IPS DF 6.9 (cell line): ENCODE measurements around the gene SP3.

Source experiments
- DNase-seq: peaks from one replicate; pipeline ENCODE4 v3.0.0-alpha.2; 2013; ENCODE audit warnings: low read depth, low spot score
- H3K27ac ChIP-seq: one replicate; pipeline ENCODE4 v1.5.1; 2013; ENCODE audit warnings: low read length, control low read depth
- H3K27me3 ChIP-seq: 2 replicates; pipeline ENCODE4 v1.6.1; 2013; ENCODE audit warnings: mild to moderate bottlenecking, low read length; ENCODE audit not compliant: control insufficient read depth, insufficient read depth
- H3K36me3 ChIP-seq: 2 replicates; pipeline ENCODE4 v1.6.1; 2013; ENCODE audit warnings: low read length; ENCODE audit not compliant: control insufficient read depth, insufficient read depth
- H3K4me1 ChIP-seq: 2 replicates; pipeline ENCODE4 v1.6.1; 2013; ENCODE audit warnings: low read length; ENCODE audit not compliant: control insufficient read depth, insufficient read depth
- H3K4me3 ChIP-seq: 2 replicates; pipeline ENCODE4 v1.5.1; 2013; ENCODE audit warnings: mild to moderate bottlenecking, low read length
- H3K9me3 ChIP-seq: 2 replicates; pipeline ENCODE4 v1.6.1; 2013; ENCODE audit warnings: low read length, inconsistent platforms; ENCODE audit not compliant: control insufficient read depth, insufficient read depth
- WGBS: extraction: QIAGEN DNeasy Blood & Tissue Kit; methylation state at CpG from one replicate; pipeline ENCODE4 v1.1.7; 2013; ENCODE audit warnings: mixed read lengths, missing lambda C conversion rate; ENCODE audit not compliant: insufficient read length, insufficient coverage; 5-methylcytosine and 5-hydroxymethylcytosine counted together

The SP3 gene

DNA sequence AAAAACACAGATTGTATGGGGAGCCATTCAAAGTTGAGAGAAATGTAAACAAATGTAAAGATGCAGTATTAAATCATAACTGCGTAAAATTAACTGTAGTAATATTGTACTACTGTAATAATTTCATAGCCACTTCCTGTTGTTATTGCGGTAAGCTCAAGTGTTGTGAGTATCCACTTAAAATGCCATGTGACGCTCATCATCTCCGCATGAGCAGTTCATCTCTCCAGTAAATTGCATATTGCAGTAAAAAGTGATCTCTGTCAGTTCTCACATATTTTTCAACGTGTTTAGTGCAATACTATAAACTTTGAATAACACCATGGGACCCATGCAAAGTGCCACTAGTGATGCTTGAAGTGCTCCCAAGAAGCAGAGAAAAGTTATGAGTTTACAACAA is 41.8 kb upstream of the SP3 start:
- Histone ChIP-seq H3K36me3 (no peaks in the 10 kb centered on the region), H3K4me1 (no peaks in the 10 kb centered on the region), H3K4me3 (no peak overlapping the region), H3K9me3 (no peaks in the 10 kb centered on the region), H3K27ac (no peak overlapping the region), H3K27me3 (no peaks in the 10 kb centered on the region)
- no peak for DNase-seq
- no CpG with 5 or more reads among the region's 5 CpGs for WGBS

DNA sequence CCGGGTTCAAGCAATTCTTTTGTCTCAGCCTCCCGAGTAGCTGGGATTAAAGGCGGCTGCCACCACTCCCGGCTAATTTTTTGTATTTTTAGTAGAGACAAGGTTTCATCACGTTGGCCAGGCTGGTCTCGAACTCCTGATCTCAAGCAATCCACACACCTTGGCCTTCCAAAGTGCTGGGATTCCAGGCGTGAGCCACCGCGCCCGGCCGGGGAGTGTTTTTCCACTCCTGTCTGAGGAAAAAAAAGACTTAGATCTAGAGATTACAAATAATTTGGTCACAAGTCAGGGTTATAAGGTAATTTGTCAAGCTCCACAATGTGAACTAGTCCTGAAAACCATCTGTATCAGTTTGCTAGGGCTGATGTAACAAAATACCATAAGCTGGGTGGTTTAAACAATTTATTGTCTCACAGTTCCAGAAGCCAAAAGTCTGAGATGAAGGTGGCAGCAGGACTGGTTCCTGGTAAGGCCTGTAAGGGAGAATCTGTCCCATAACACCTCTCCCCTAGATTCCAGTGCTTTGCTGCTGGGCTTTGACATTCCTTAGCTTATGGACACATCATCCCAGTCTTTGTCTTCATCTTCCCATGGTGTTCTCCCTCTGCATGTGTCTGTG is 40.7 kb upstream of the SP3 start:
- no peak overlapping the region for H3K4me3 ChIP-seq
- WGBS = no CpG with 5 or more reads among the region's 11 CpGs
- H3K4me1 ChIP-seq = no peaks in the 10 kb centered on the region
- H3K27me3 ChIP-seq = no peaks in the 10 kb centered on the region
- DNase-seq = no peak
- no peaks in the 10 kb centered on the region for H3K36me3 ChIP-seq
- no peaks in the 10 kb centered on the region for H3K9me3 ChIP-seq
- no peak overlapping the region for H3K27ac ChIP-seq

DNA sequence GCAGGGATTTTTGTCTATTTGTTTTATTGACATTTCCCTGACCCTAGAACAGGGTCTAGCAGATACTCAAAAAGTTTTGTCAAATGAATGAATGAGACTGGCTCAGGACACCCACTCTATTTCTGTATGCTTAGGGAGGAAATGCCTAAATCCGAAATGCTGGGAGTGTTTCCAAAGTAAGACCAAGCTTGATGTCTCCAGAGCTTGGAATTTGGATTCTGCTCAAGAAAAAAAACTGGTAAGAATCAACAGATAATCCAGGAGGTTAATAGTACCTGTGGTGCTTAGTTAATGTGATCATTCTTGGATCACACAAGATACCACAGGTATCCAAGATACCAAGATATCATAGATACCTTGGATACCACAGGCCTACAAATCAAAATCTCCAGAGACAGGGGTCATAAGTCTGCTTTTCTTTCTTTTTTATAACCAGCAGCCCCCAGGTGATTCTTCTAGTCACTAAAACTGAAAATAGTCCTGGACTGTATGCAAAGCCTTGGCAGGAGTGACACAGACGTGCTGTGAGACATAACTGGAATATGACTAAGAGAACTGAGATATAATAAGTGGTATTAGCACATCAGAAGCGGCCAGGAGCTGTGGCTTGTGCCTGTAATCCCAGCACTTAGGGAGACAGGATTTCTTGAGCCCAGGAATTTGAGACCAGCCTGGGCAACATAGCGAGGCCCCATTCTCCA is 39.9 kb upstream of the SP3 start:
- no CpG with 5 or more reads among the region's 4 CpGs for WGBS
- Histone ChIP-seq H3K9me3 (no peaks in the 10 kb centered on the region), H3K4me3 (no peak overlapping the region), H3K4me1 (no peaks in the 10 kb centered on the region), H3K36me3 (no peaks in the 10 kb centered on the region), H3K27me3 (no peaks in the 10 kb centered on the region), H3K27ac (no peak overlapping the region)
- no peak for DNase-seq

DNA sequence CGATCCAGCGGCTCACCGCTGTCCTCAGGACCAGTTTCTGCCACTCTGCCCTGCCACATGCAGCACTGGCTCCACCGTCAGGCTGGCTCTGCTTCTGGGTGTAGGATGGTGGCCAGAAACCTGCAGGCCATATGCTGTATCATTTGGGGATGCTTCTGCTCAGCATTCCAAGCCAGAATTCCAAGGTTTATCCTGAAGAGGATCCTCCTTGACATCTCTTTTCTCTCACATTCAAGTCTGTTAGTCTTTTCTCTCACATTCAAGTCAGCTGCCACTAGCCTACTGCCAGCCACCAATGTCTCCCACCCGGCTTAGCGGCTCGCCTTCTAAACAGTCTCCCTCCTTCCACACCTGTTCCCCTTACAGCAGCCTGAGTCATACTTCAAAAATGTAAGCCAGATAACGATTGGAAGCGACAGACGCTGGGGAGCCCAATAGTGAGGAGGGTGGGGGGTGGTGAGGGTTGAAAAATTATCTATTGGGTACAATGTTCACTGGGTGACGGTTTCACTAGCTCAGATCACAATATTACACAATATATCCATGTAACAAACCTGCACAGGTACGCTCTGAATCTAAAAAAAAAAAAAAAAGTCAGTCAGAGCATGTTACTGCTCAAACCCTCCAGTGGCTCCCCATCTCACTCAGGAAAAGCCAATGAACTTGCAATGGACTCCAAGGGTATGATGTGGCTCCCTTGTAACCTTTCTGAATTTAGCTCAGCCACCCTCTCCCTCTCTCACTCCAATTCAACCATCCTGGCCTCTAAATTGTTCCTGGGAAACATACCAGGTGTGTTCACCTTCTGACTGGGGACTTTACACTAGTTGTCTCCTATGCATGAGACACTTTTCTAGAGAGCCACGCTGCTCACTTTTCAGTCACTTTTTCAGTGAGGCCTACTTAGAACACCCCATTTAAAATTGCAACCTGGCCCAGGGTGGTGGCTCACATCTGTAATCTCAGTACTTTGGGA is 38.8 kb upstream of the SP3 start:
- H3K27ac ChIP-seq = no peak overlapping the region
- no peak overlapping the region for H3K4me3 ChIP-seq
- DNase-seq = no peak

DNA sequence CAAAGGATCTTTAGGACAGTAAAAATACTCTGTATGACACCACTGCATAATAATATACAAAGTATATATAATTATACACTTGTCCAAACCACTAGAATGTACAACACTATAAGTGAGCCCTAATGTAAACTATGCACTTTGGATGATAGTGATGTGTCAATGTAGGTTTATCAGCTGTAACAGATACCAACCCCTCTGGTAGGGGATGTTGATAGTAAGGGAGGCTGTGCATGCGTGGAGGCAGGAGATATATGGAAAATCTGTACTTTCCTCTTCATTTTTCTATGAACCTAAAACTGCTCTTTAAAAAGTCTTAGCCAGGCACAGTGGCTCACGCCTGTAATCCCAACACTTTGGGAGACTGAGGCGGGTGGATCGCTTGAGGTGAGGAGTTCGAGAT is 37.5 kb upstream of the SP3 start:
- no peaks in the 10 kb centered on the region for H3K9me3 ChIP-seq
- H3K27ac ChIP-seq = no peak overlapping the region
- no peaks in the 10 kb centered on the region for H3K4me1 ChIP-seq
- no CpG with 5 or more reads among the region's 5 CpGs for WGBS
- H3K27me3 ChIP-seq = no peaks in the 10 kb centered on the region
- no peak overlapping the region for H3K4me3 ChIP-seq
- H3K36me3 ChIP-seq = no peaks in the 10 kb centered on the region
- no peak for DNase-seq

More for the DNA sequence above, 38.8 kb upstream of the SP3 start:
- WGBS = no CpG with 5 or more reads among the region's 13 CpGs
- H3K27me3 ChIP-seq = no peaks in the 10 kb centered on the region
- no peaks in the 10 kb centered on the region for H3K4me1 ChIP-seq
- H3K9me3 ChIP-seq = no peaks in the 10 kb centered on the region
- H3K36me3 ChIP-seq = no peaks in the 10 kb centered on the region

DNA sequence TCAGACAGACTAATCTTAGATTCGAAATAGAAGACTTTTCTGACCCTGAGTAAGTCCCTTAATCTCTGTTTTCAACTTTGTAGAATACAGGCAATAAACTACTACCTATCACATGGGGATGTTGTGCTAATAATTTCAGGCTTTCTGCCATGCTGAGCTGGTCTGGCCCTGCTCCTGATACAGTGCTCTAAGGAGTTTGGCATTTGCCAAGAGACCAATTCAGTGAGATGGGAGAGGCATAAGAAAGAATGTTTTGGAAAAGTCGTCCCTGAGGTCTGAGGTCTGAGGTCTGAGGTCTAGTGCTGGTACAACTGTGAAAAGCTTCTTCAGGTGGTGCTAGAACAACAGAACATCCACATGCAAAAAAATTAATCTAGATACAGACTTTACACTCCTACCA is 35.9 kb upstream of the SP3 start:
- Histone ChIP-seq H3K9me3 (no peaks in the 10 kb centered on the region), H3K36me3 (no peaks in the 10 kb centered on the region), H3K27me3 (no peaks in the 10 kb centered on the region), H3K4me1 (no peaks in the 10 kb centered on the region), H3K27ac (no peak overlapping the region), H3K4me3 (no peak overlapping the region)
- no peak for DNase-seq
- WGBS = no CpG with 5 or more reads among the region's 2 CpGs

DNA sequence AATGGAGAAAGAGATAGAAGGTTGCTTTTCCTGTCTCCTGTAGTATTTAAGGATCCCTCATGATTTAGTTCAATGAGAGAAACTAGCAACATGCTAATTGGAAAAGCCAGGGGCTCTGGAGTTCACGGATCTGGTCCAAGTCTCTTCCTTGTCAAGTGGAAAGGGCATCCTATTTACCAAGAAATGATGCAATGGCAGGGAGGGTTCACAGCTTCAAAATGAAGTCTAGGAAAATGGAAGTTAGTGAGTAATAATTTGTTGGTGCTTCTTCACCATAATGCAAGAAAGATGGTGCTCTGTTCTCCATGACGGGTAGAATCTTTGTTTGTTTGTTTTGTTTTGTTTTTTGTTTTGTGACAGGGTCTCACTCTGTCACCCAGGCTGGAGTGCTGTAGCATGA is 34.6 kb upstream of the SP3 start:
- no peak for DNase-seq
- WGBS = no CpG with 5 or more reads among the region's 2 CpGs
- no peaks in the 10 kb centered on the region for H3K4me1 ChIP-seq
- H3K36me3 ChIP-seq = no peaks in the 10 kb centered on the region
- H3K9me3 ChIP-seq = no peaks in the 10 kb centered on the region
- H3K27ac ChIP-seq = no peak overlapping the region
- H3K27me3 ChIP-seq = no peaks in the 10 kb centered on the region
- H3K4me3 ChIP-seq = no peak overlapping the region

DNA sequence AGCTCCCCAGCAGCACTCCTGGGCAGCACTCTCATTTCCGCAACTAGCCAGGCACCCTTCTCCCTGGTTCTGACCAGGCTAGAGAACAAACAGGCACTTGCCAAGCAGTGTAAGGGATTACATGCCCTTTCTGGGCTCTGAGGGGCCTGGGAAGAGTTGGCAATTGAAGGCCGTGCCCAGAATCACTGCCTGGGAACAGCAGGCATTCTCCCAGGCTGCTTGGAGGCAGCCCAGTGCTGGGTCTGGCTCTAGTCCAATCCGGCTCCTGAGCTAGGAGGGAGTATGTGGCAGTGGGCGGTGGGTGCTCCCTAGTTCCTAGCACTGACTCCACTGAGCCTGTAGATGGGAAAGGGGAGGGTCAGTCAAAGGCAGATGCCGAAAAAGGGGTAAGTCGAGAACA is 34.1 kb upstream of the SP3 start:
- H3K9me3 ChIP-seq = no peaks in the 10 kb centered on the region
- no peak overlapping the region for H3K27ac ChIP-seq
- H3K36me3 ChIP-seq = no peaks in the 10 kb centered on the region
- DNase-seq = no peak
- H3K4me3 ChIP-seq = no peak overlapping the region
- no peaks in the 10 kb centered on the region for H3K4me1 ChIP-seq
- no peaks in the 10 kb centered on the region for H3K27me3 ChIP-seq
- no CpG with 5 or more reads among the region's 6 CpGs for WGBS

DNA sequence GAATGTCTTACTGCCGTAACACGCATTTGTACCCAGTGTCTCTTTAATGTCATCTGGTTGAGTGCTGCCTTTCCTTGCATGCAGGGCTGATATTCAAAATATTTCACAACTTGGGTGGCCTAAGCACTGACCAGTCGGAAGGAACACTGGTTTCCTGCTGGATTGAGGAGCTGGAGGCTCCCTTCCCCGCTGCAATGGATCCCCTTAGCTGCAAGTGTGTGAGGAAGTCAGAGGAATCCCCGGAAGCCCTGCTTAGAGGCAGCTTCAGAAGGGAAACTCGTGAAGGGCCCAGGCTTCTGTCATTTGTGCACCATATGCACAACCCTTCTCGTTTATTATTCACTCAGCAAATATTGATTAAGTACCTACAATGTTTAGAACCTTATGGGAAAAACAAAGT is 33.2 kb upstream of the SP3 start:
- Histone ChIP-seq H3K4me3 (no peak overlapping the region), H3K36me3 (no peaks in the 10 kb centered on the region), H3K27ac (no peak overlapping the region), H3K27me3 (no peaks in the 10 kb centered on the region), H3K9me3 (no peaks in the 10 kb centered on the region), H3K4me1 (no peaks in the 10 kb centered on the region)
- DNase-seq = no peak
- WGBS = no CpG with 5 or more reads among the region's 7 CpGs

DNA sequence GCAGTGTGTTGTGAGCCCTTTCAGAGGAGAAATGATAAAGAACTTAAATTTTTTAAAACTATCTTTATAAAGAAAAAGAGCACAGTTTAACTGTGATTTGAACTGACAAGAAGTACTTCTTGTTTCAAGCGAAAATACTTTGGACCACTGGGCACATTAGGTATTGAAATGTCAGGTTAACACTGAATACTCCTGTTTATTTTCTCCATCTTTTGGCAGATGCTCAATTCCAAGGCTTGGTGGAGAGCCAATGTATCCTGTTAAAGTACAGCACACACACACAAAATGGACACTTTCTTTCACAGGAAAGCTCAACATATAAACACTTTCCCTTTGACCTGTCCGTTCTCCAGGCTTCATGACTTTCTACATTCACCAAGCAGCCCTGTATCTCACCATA is 32.6 kb upstream of the SP3 start:
- no peaks in the 10 kb centered on the region for H3K4me1 ChIP-seq
- no peaks in the 10 kb centered on the region for H3K36me3 ChIP-seq
- H3K4me3 ChIP-seq = no peak overlapping the region
- no peaks in the 10 kb centered on the region for H3K9me3 ChIP-seq
- no CpG with 5 or more reads among the region's 2 CpGs for WGBS
- no peak overlapping the region for H3K27ac ChIP-seq
- no peaks in the 10 kb centered on the region for H3K27me3 ChIP-seq
- no peak for DNase-seq
